H1 (cell line): ENCODE measurements around the gene SLC45A1. TPM values are rescaled to one million over a fixed set of nuclear protein-coding genes. Genes with fewer than 3 reads are reported as not detected.

Experiments
- CTCF ChIA-PET: fragments of 300-600 bp; sonication (Branson Sonifier 250); formaldehyde crosslinking; loops from one replicate; lab custom pipeline; 2021; ENCODE audit not compliant: partially characterized antibody; lab: Charles Lee
- POLR2A ChIA-PET: fragments of 300-600 bp; sonication (Branson Sonifier 250); formaldehyde crosslinking; loops from one replicate; lab custom pipeline; 2021; ENCODE audit warnings: inconsistent platforms; ENCODE audit not compliant: partially characterized antibody; lab: Charles Lee
- DNase-seq, 2 experiments: peaks; one replicate each; pipeline versions ENCODE4 v3.0.0 to v3.0.0-alpha.2; 2010 to 2022; ENCODE audit warnings: low spot score in 2 of 2, low read depth in 1 of 2, mixed read lengths in 1 of 2
- FAIRE-seq: peaks from 2 replicates; lab custom pipeline; 2011; peaks lifted over from hg19 to GRCh38; lab: Jason Lieb, UNC
- H2AFZ ChIP-seq: 2 replicates; pipeline ENCODE4 v1.8.1; 2012; ENCODE audit warnings: low read length, inconsistent platforms
- H2AK5ac ChIP-seq: 2 replicates; pipeline ENCODE4 v1.6.1; 2013; ENCODE audit warnings: low read depth, low read length
- H2BK120ac ChIP-seq: replicated peaks from 2 replicates; pipeline ENCODE3; 2013; ENCODE audit warnings: low read depth, low read length, inconsistent platforms
- H2BK12ac ChIP-seq: 2 replicates; pipeline ENCODE4 v1.6.1; 2013; ENCODE audit warnings: low read depth, low read length
- H2BK15ac ChIP-seq: 2 replicates; pipeline ENCODE4 v1.6.1; 2013; ENCODE audit warnings: low read length
- H2BK20ac ChIP-seq: 2 replicates; pipeline ENCODE4 v1.6.1; 2013; ENCODE audit warnings: low read length
- H2BK5ac ChIP-seq: 2 replicates; pipeline ENCODE4 v1.6.1; 2013; ENCODE audit warnings: low read depth, low read length
- H3K14ac ChIP-seq: 2 replicates; pipeline ENCODE4 v1.6.1; 2013; ENCODE audit warnings: inconsistent platforms; ENCODE audit not compliant: insufficient read length
- H3K18ac ChIP-seq: 2 replicates; pipeline ENCODE4 v1.6.1; 2013; ENCODE audit warnings: low read length; ENCODE audit errors: extremely low read depth
- H3K23ac ChIP-seq: 2 replicates; pipeline ENCODE4 v1.6.1; 2013; ENCODE audit warnings: inconsistent platforms; ENCODE audit not compliant: insufficient read length
- H3K23me2 ChIP-seq: 2 replicates; pipeline ENCODE4 v1.6.1; 2013; ENCODE audit warnings: low read depth, low read length
- H3K27ac ChIP-seq: 2 replicates; pipeline ENCODE4 v1.6.1; 2011; ENCODE audit warnings: low read depth, low read length, inconsistent platforms
- H3K27me3 ChIP-seq, 4 experiments: replicated peaks in 1 of 4; 1 replicate in 1 of 4; 2 replicates in 3 of 4; pipeline versions ENCODE4 v1.6.1 to v1.8.1; 2011 to 2013; ENCODE audit warnings: low read length in 3 of 4, mild to moderate bottlenecking in 3 of 4, inconsistent platforms in 2 of 4, mixed read lengths in 2 of 4, moderate library complexity in 1 of 4; ENCODE audit not compliant: control insufficient read depth in 3 of 4, insufficient read depth in 3 of 4; ENCODE audit errors: extremely low read depth in 1 of 4
- H3K36me3 ChIP-seq, 4 experiments: 2 replicates each; pipeline versions ENCODE4 v1.6.1 to v1.8.1; 2011 to 2013; ENCODE audit warnings: mild to moderate bottlenecking in 4 of 4, low read length in 3 of 4, moderate library complexity in 2 of 4, control low read depth in 1 of 4, inconsistent platforms in 1 of 4; ENCODE audit not compliant: insufficient read depth in 4 of 4, control insufficient read depth in 2 of 4
- H3K4ac ChIP-seq: replicated peaks from 2 replicates; pipeline ENCODE3; 2013; ENCODE audit warnings: low read length, low read depth, mixed read lengths, inconsistent platforms; ENCODE audit not compliant: insufficient read length
- H3K4me1 ChIP-seq, 4 experiments: replicated peaks in 1 of 4; 1 replicate in 1 of 4; 2 replicates in 3 of 4; pipeline versions ENCODE4 v1.6.1 to v1.8.1; 2011 to 2013; ENCODE audit warnings: low read length in 3 of 4, inconsistent platforms in 2 of 4, mixed read lengths in 1 of 4; ENCODE audit not compliant: insufficient read depth in 4 of 4, control insufficient read depth in 3 of 4
- H3K4me2 ChIP-seq, 2 experiments: 2 replicates each; pipeline versions ENCODE4 v1.6.1 to v1.8.1; 2011 to 2013; ENCODE audit warnings: low read depth in 2 of 2, low read length in 2 of 2, control low read depth in 1 of 2, inconsistent platforms in 1 of 2, mild to moderate bottlenecking in 1 of 2; ENCODE audit not compliant: insufficient read depth in 1 of 2
- H3K4me3 ChIP-seq, 4 experiments: fragments of 200-600, 300-600 bp in 1 of 4; sonication (generic), shearing (Covaris generic), sonication (Bioruptor Twin) in 1 of 4; 2 replicates each; pipeline versions ENCODE4 v1.5.1 to v1.8.1; 2011 to 2016; ENCODE audit warnings: low read length in 4 of 4, low read depth in 3 of 4, control low read depth in 2 of 4, inconsistent platforms in 2 of 4, mild to moderate bottlenecking in 2 of 4, mixed read lengths in 1 of 4, moderate library complexity in 1 of 4; ENCODE audit not compliant: insufficient read depth in 2 of 4; ENCODE audit errors: extremely low read depth in 1 of 4
- H3K56ac ChIP-seq: replicated peaks from 2 replicates; pipeline ENCODE3; 2013; ENCODE audit warnings: low read depth, mild to moderate bottlenecking, mixed read lengths, low read length, inconsistent platforms; ENCODE audit not compliant: insufficient read length
- H3K79me1 ChIP-seq: 2 replicates; pipeline ENCODE4 v1.6.1; 2013; ENCODE audit warnings: low read depth, low read length, control low read depth
- H3K79me2 ChIP-seq, 2 experiments: 2 replicates each; pipeline versions ENCODE4 v1.6.1 to v1.8.1; 2012 to 2013; ENCODE audit warnings: low read length in 2 of 2, mild to moderate bottlenecking in 2 of 2, inconsistent platforms in 1 of 2; ENCODE audit not compliant: insufficient read depth in 2 of 2, control insufficient read depth in 1 of 2
- H3K9ac ChIP-seq, 4 experiments: replicated peaks in 1 of 4; 1 replicate in 1 of 4; 2 replicates in 3 of 4; pipeline versions ENCODE4 v1.6.1 to v1.8.1; 2011 to 2013; ENCODE audit warnings: low read depth in 3 of 4, low read length in 3 of 4, control low read depth in 2 of 4, mild to moderate bottlenecking in 2 of 4, moderate library complexity in 2 of 4, inconsistent platforms in 1 of 4; ENCODE audit errors: extremely low read depth in 1 of 4
- H3K9me3 ChIP-seq, 2 experiments: 2 replicates each; pipeline versions ENCODE4 v1.6.1 to v1.8.1; 2012 to 2013; ENCODE audit warnings: mild to moderate bottlenecking in 2 of 2, moderate library complexity in 2 of 2, control low read depth in 1 of 2, inconsistent platforms in 1 of 2, low read depth in 1 of 2, low read length in 1 of 2, mixed read lengths in 1 of 2; ENCODE audit not compliant: insufficient read depth in 2 of 2
- H4K20me1 ChIP-seq, 2 experiments: replicated peaks in 1 of 2; 2 replicates each; pipeline versions ENCODE3 to v1.8.1; 2011 to 2013; ENCODE audit warnings: inconsistent platforms in 2 of 2, low read length in 2 of 2, mild to moderate bottlenecking in 1 of 2; ENCODE audit not compliant: insufficient read depth in 2 of 2, control insufficient read depth in 1 of 2
- H4K5ac ChIP-seq: 2 replicates; pipeline ENCODE4 v1.6.1; 2013; ENCODE audit warnings: low read length, low read depth, mixed read lengths, inconsistent platforms; ENCODE audit not compliant: insufficient read length
- H4K8ac ChIP-seq: 2 replicates; pipeline ENCODE4 v1.8.0; 2013; ENCODE audit warnings: mild to moderate bottlenecking, moderate library complexity, low read length, inconsistent platforms; ENCODE audit not compliant: insufficient read depth; ENCODE audit errors: extremely low read depth
- H4K91ac ChIP-seq: replicated peaks from 2 replicates; pipeline ENCODE3; 2013; ENCODE audit warnings: low read length, mixed read lengths, inconsistent platforms; ENCODE audit not compliant: insufficient read length
- NANOG ChIP-seq: IDR thresholded peaks from 2 replicates; pipeline ENCODE4 v1.6.1; 2011; ENCODE audit warnings: low read length, low read depth, mild to moderate bottlenecking, inconsistent platforms; ENCODE audit not compliant: insufficient read depth, poor library complexity, severe bottlenecking
- RAD21 ChIP-seq, 2 experiments: IDR thresholded peaks in 1 of 2; conservative IDR thresholded peaks in 1 of 2; 2 replicates each; pipeline ENCODE4 v1.6.1; 2011; ENCODE audit warnings: low read depth in 2 of 2, low read length in 2 of 2, improper control_type of control experiment in 1 of 2, inconsistent platforms in 1 of 2, mild to moderate bottlenecking in 1 of 2, moderate library complexity in 1 of 2
- WGBS, 2 experiments: shearing (Covaris generic) in 1 of 2; methylation state at CpG; one replicate each; pipeline versions ENCODE4 v1.1.6 to v1.1.7; 2013 to 2015; ENCODE audit warnings: low lambda C conversion rate in 2 of 2, mixed read lengths in 2 of 2, inconsistent platforms in 1 of 2, low coverage in 1 of 2, missing lambda C conversion rate in 1 of 2; ENCODE audit not compliant: insufficient replicate concordance in 2 of 2, insufficient coverage in 1 of 2, insufficient read length in 1 of 2; ENCODE audit errors: extremely low coverage in 1 of 2, missing lambda C conversion rate in 1 of 2; 5-methylcytosine and 5-hydroxymethylcytosine counted together
- polyA plus RNA-seq, 7 experiments: library from polyadenylated mRNA; depleted of rRNA in 3 of 7; stranded (reverse) in 5 of 7; unstranded in 2 of 7; fragments of >200 nt in 5 of 7; fragments of 200-250 nt in 2 of 7; gene quantifications; 1 replicate in 5 of 7; 2 replicates in 1 of 7; 4 replicates in 1 of 7; pipeline versions ENCODE4 v1.2.1 to v1.2.3, GENCODE V29; 2011 to 2013; ENCODE audit warnings: missing spikeins in 2 of 7, mixed read lengths in 2 of 7
- total RNA-seq: library from RNA; stranded (reverse); fragmentation: NEBNext Ultra II Directional; extraction: Animal tissue kit (Norgen Biotek cat#: 25700); gene quantifications from 2 replicates; pipeline ENCODE4 v1.2.1, GENCODE V29; 2021
- TF ChIP-seq, protein P1 (sequence below): IDR thresholded peaks from 2 replicates; pipeline ENCODE4 v1.6.1; 2012; ENCODE audit warnings: inconsistent platforms
- TF ChIP-seq, protein P2 (sequence below), 3 experiments: IDR thresholded peaks; 1 replicate in 2 of 3; 2 replicates in 1 of 3; pipeline versions ENCODE4 v1.5.1 to v1.6.1; 2011; ENCODE audit warnings: low read length in 3 of 3, mild to moderate bottlenecking in 3 of 3, inconsistent platforms in 2 of 3, low read depth in 1 of 3, moderate library complexity in 1 of 3; ENCODE audit not compliant: insufficient read depth in 1 of 3; ENCODE audit errors: control extremely low read depth in 1 of 3

The SLC45A1 gene
- total and polyA plus RNA-seq, 2 of the 8 experiments (the other 6 are each of a cell fraction or from before 2014, with no cell fraction given): 1.0 to 1.7 TPM

GRCh38 chr1:8374812-8375211 is 56.9 kb downstream of the SLC45A1 start:
- H2AFZ ChIP-seq: no peak overlapping the region
- no peak overlapping the region for H4K8ac ChIP-seq
- H2BK20ac ChIP-seq: no peak overlapping the region
- no peaks in the 10 kb centered on the region for H3K36me3 ChIP-seq
- H2BK5ac ChIP-seq: no peak overlapping the region
- DNase-seq (no peak), FAIRE-seq (peak; percentile 93)
- peaks cover 0 to 76% of the 10 kb centered on the region in 2 experiments; a peak in 3 of 4 replicates for H3K79me2 ChIP-seq
- TF ChIP-seq, protein P1, sequence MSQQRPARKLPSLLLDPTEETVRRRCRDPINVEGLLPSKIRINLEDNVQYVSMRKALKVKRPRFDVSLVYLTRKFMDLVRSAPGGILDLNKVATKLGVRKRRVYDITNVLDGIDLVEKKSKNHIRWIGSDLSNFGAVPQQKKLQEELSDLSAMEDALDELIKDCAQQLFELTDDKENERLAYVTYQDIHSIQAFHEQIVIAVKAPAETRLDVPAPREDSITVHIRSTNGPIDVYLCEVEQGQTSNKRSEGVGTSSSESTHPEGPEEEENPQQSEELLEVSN: peak; percentile 36; the same call in 1 of the 2 replicates
- TF ChIP-seq NANOG: no peak
- TF ChIP-seq RAD21 (IDR thresholded peaks at IDR 0.05 in 1 of 2, conservative IDR thresholded peaks at IDR 0.05 in 1 of 2; ENCODE audit: low read depth in 2 of 2, low read length in 2 of 2): peak; percentile 57 to 66; a peak in 3 of 4 replicates
- TF ChIP-seq, protein P2, sequence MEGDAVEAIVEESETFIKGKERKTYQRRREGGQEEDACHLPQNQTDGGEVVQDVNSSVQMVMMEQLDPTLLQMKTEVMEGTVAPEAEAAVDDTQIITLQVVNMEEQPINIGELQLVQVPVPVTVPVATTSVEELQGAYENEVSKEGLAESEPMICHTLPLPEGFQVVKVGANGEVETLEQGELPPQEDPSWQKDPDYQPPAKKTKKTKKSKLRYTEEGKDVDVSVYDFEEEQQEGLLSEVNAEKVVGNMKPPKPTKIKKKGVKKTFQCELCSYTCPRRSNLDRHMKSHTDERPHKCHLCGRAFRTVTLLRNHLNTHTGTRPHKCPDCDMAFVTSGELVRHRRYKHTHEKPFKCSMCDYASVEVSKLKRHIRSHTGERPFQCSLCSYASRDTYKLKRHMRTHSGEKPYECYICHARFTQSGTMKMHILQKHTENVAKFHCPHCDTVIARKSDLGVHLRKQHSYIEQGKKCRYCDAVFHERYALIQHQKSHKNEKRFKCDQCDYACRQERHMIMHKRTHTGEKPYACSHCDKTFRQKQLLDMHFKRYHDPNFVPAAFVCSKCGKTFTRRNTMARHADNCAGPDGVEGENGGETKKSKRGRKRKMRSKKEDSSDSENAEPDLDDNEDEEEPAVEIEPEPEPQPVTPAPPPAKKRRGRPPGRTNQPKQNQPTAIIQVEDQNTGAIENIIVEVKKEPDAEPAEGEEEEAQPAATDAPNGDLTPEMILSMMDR (IDR thresholded peaks at IDR 0.05; ENCODE audit: control extremely low read depth in 1 of 3, insufficient read depth in 1 of 3, low read depth in 1 of 3, low read length in 3 of 3): peak; percentile 47 to 79 (median 56)
- H3K4ac ChIP-seq: no peak overlapping the region
- no peak overlapping the region for H3K18ac ChIP-seq
- H3K23me2 ChIP-seq: no peaks in the 10 kb centered on the region
- H3K9ac ChIP-seq: no peak overlapping the region
- H3K56ac ChIP-seq: no peak overlapping the region
- H3K4me2 ChIP-seq: no peak overlapping the region
- H3K4me1 ChIP-seq: peaks cover 28 to 43% (median 41%) of the 10 kb centered on the region in 4 experiments
- H3K23ac ChIP-seq: no peak overlapping the region
- H2BK120ac ChIP-seq: no peak overlapping the region
- no peaks in the 10 kb centered on the region for H3K27me3 ChIP-seq
- no peak overlapping the region for H2AK5ac ChIP-seq
- POLR2A ChIA-PET: no interaction called here
- no peaks in the 10 kb centered on the region for H3K9me3 ChIP-seq
- H2BK12ac ChIP-seq: no peak overlapping the region
- H3K4me3 ChIP-seq: no peak overlapping the region
- peaks cover 6 to 18% of the 10 kb centered on the region in 2 experiments for H4K20me1 ChIP-seq
- 78% methylated on average over 2 of the region's 2 CpGs; no CpG with 5 or more reads in 1 of the 2 experiments for WGBS, 2 experiments
- CTCF ChIA-PET: interaction anchor here (0.6 to 4.8 kb wide), 11 partner anchors 18 to 352 kb away, joined by 3 to 32 read pairs (median 4); no protein-coding TSS in a partner anchor
- no peak overlapping the region for H2BK15ac ChIP-seq
- no peak overlapping the region for H4K91ac ChIP-seq
- no peak overlapping the region for H4K5ac ChIP-seq
- H3K27ac ChIP-seq: 0 out of 2 replicates have a peak overlapping the region, but pooled peaks have one; percentile 11
- peaks cover 16% of the 10 kb centered on the region for H3K79me1 ChIP-seq
- H3K14ac ChIP-seq: no peak overlapping the region
